ENCODE data around the gene MBOAT2.

The MBOAT2 gene

GRCh38 chr2:8870441-8870840 lies 133.0 kb downstream of the MBOAT2 start:
- no peak for DNase-seq (ENCODE audit: low read depth)
- TF ChIP-seq CTCF (conservative IDR thresholded peaks at IDR 0.05; ENCODE audit: low read length) = no peak

GRCh38 chr2:8867363-8867762 lies 136.1 kb downstream of the MBOAT2 start:
- TF ChIP-seq CTCF (conservative IDR thresholded peaks at IDR 0.05; ENCODE audit: low read length) = no peak
- DNase-seq (ENCODE audit: low read depth) = no peak
- no peak overlapping the region for H3K4me3 ChIP-seq (ENCODE audit: low read length)

More at GRCh38 chr2:8870441-8870840, 133.0 kb downstream of the MBOAT2 start:
- no peak overlapping the region for H3K4me3 ChIP-seq (ENCODE audit: low read length)

GRCh38 chr2:8863331-8863953 lies 140.0 kb downstream of the MBOAT2 start:
- no peak for DNase-seq (ENCODE audit: low read depth)
- H3K4me3 ChIP-seq (ENCODE audit: low read length) = no peak overlapping the region
- TF ChIP-seq CTCF (conservative IDR thresholded peaks at IDR 0.05; ENCODE audit: low read length) = no peak

- DNase-seq (ENCODE audit: low read depth) = no peak
- no peak overlapping the region for H3K4me3 ChIP-seq (ENCODE audit: low read length)
- no peak for TF ChIP-seq CTCF (conservative IDR thresholded peaks at IDR 0.05; ENCODE audit: low read length)
Observed at GRCh38 chr2:8862230-8862629, 141.3 kb downstream of the MBOAT2 start.

- DNase-seq (ENCODE audit: low read depth) = no peak
- TF ChIP-seq CTCF (conservative IDR thresholded peaks at IDR 0.05; ENCODE audit: low read length) = no peak
- H3K4me3 ChIP-seq (ENCODE audit: low read length) = no peak overlapping the region
Observed at GRCh38 chr2:8861797-8862196, 141.7 kb downstream of the MBOAT2 start.

GRCh38 chr2:8860239-8860638 lies 143.2 kb downstream of the MBOAT2 start:
- no peak for TF ChIP-seq CTCF (conservative IDR thresholded peaks at IDR 0.05; ENCODE audit: low read length)

GRCh38 chr2:8858910-8859309 lies 144.6 kb downstream of the MBOAT2 start:
- TF ChIP-seq CTCF (conservative IDR thresholded peaks at IDR 0.05; ENCODE audit: low read length) = no peak
- H3K4me3 ChIP-seq (ENCODE audit: low read length) = no peak overlapping the region
- DNase-seq (ENCODE audit: low read depth) = no peak

More at GRCh38 chr2:8860239-8860638, 143.2 kb downstream of the MBOAT2 start:
- H3K4me3 ChIP-seq (ENCODE audit: low read length) = no peak overlapping the region
- DNase-seq (ENCODE audit: low read depth) = no peak
